Neural progenitor cell (in vitro differentiated cells): ENCODE results near the gene AKAP8L. TPM values are rescaled to one million over a fixed set of nuclear protein-coding genes. Genes with fewer than 3 reads are reported as not detected.
A peak's percentile ranks its signal among the peaks of the same experiment; 100 is the strongest.

Source experiments
- DNase-seq: peaks from one replicate; pipeline ENCODE4 v3.0.0-alpha.2; 2016; ENCODE audit warnings: low spot score
- H2AFZ ChIP-seq: fragments of 200-600 bp; sonication (generic); replicated peaks from 2 replicates; pipeline ENCODE4 v1.6.1; 2016; ENCODE audit warnings: antibody characterized with exemption
- H3F3A ChIP-seq: fragments of 200-600 bp; sonication (generic); 2 replicates; pipeline ENCODE4 v1.6.1; 2016; ENCODE audit warnings: antibody characterized with exemption, low read depth
- H3K27ac ChIP-seq: fragments of 200-600 bp; sonication (generic); 2 replicates; pipeline ENCODE4 v1.5.1; 2016; ENCODE audit warnings: mild to moderate bottlenecking
- H3K27me3 ChIP-seq: fragments of 200-600 bp; sonication (generic); 2 replicates; pipeline ENCODE4 v1.6.1; 2016; ENCODE audit warnings: mild to moderate bottlenecking, moderate library complexity
- H3K36me3 ChIP-seq: fragments of 200-600 bp; sonication (generic); 2 replicates; pipeline ENCODE4 v1.5.1; 2016
- H3K4me1 ChIP-seq: fragments of 200-600 bp; sonication (generic); 2 replicates; pipeline ENCODE4 v1.6.1; 2016; ENCODE audit warnings: mixed run types
- H3K4me2 ChIP-seq: fragments of 200-600 bp; sonication (generic); 2 replicates; pipeline ENCODE4 v1.6.1; 2016
- H3K4me3 ChIP-seq: fragments of 200-600 bp; sonication (generic); 2 replicates; pipeline ENCODE4 v1.5.1; 2016
- H3K79me2 ChIP-seq: fragments of 200-600 bp; sonication (generic); 2 replicates; pipeline ENCODE4 v1.6.1; 2016; ENCODE audit warnings: low read depth
- H3K9ac ChIP-seq: fragments of 200-600 bp; sonication (generic); 2 replicates; pipeline ENCODE4 v1.6.1; 2016
- H3K9me3 ChIP-seq: fragments of 200-600 bp; sonication (generic); 2 replicates; pipeline ENCODE4 v1.5.1; 2016; ENCODE audit warnings: low read depth
- H4K20me1 ChIP-seq: fragments of 200-600 bp; sonication (generic); 2 replicates; pipeline ENCODE4 v1.6.1; 2016; ENCODE audit warnings: low read depth
- H3K27ac Mint-ChIP-seq: 3 replicates; pipeline ENCODE4 v1.8.0; 2021; ENCODE audit warnings: mixed read lengths
- H3K27me3 Mint-ChIP-seq: 2 replicates; pipeline ENCODE4 v1.8.0; 2022; ENCODE audit warnings: low read depth, mild to moderate bottlenecking, inconsistent platforms, moderate library complexity, mixed read lengths; ENCODE audit not compliant: insufficient read depth
- H3K36me3 Mint-ChIP-seq: 3 replicates; pipeline ENCODE4 v1.8.0; 2021; ENCODE audit warnings: mixed read lengths
- H3K4me1 Mint-ChIP-seq: 3 replicates; pipeline ENCODE4 v1.8.0; 2021; ENCODE audit warnings: mixed read lengths
- H3K4me3 Mint-ChIP-seq: 3 replicates; pipeline ENCODE4 v1.8.0; 2021; ENCODE audit warnings: mild to moderate bottlenecking, moderate library complexity, mixed read lengths
- H3K9me3 Mint-ChIP-seq: 3 replicates; pipeline ENCODE4 v1.8.0; 2020; ENCODE audit warnings: mixed read lengths
- CTCF ChIP-seq: fragments of 200-600 bp; sonication (generic); IDR thresholded peaks from 2 replicates; pipeline ENCODE4 v1.5.1; 2017; ENCODE audit warnings: antibody characterized with exemption, mild to moderate bottlenecking
- EZH2 ChIP-seq: fragments of 200-600 bp; sonication (generic); IDR thresholded peaks from 2 replicates; pipeline ENCODE4 v1.6.1; 2017; ENCODE audit warnings: antibody characterized with exemption, mild to moderate bottlenecking, moderate library complexity
- EZH2phosphoT487 ChIP-seq: fragments of 200-600 bp; sonication (generic); IDR thresholded peaks from 2 replicates; pipeline ENCODE4 v1.6.1; 2017; ENCODE audit warnings: antibody characterized with exemption
- total RNA-seq: library from RNA; depleted of rRNA; stranded (reverse); fragments of >200 nt; gene quantifications from 2 replicates; pipeline ENCODE4 v1.2.3, GENCODE V29; 2015; ENCODE audit warnings: low replicate concordance

The AKAP8L gene
- total RNA-seq, 1 donor from 2014 or later, result 131 TPM

- peaks cover 5% of the 10 kb centered on the region for H3K27me3 Mint-ChIP-seq
- Histone ChIP-seq H3F3A (peaks cover 48% of the 10 kb centered on the region), H3K27ac (no peak overlapping the region), H3K4me3 (no peak overlapping the region), H3K27me3 (no peaks in the 10 kb centered on the region), H3K9me3 (no peaks in the 10 kb centered on the region), H3K4me2 (no peak overlapping the region), H4K20me1 (peaks cover 35% of the 10 kb centered on the region), H3K36me3 (peaks cover 3% of the 10 kb centered on the region), H3K4me1 (peaks cover 9% of the 10 kb centered on the region), H3K79me2 (peaks cover 68% of the 10 kb centered on the region), H2AFZ (no peak overlapping the region), H3K9ac (no peak overlapping the region)
- DNase-seq, result no peak
- H3K9me3 Mint-ChIP-seq, result no peaks in the 10 kb centered on the region
- TF ChIP-seq EZH2phosphoT487 (no peak), CTCF (no peak), EZH2 (no peak)
- peaks cover 8% of the 10 kb centered on the region for H3K36me3 Mint-ChIP-seq
- H3K4me1 Mint-ChIP-seq, result peaks cover 28% of the 10 kb centered on the region
- H3K4me3 Mint-ChIP-seq, result peak overlapping the region; percentile 81
- H3K27ac Mint-ChIP-seq, result no peak overlapping the region
Measured at GRCh38 chr19:15381864-15382263, 36.9 kb downstream of the AKAP8L start.

GRCh38 chr19:15381429-15381828 lies 37.4 kb downstream of the AKAP8L start:
- H3K4me2 ChIP-seq, result no peak overlapping the region
- peaks cover 32% of the 10 kb centered on the region for H3K4me1 Mint-ChIP-seq
- H3K27ac ChIP-seq, result peak overlapping the region; percentile 78

GRCh38 chr19:15379999-15380647 lies 38.7 kb downstream of the AKAP8L start:
- Histone ChIP-seq H3F3A (peaks cover 48% of the 10 kb centered on the region), H3K27me3 (no peaks in the 10 kb centered on the region), H3K79me2 (peaks cover 70% of the 10 kb centered on the region), H4K20me1 (peaks cover 52% of the 10 kb centered on the region), H3K4me3 (peak overlapping the region; percentile 95), H3K27ac (peak overlapping the region; percentile 78), H3K4me2 (peak overlapping the region; percentile 73), H3K9ac (no peak overlapping the region), H3K36me3 (peaks cover 3% of the 10 kb centered on the region), H2AFZ (no peak overlapping the region), H3K4me1 (peaks cover 9% of the 10 kb centered on the region), H3K9me3 (no peaks in the 10 kb centered on the region)
- no peak for TF ChIP-seq EZH2
- peak; percentile 28 for TF ChIP-seq CTCF
- Mint-ChIP-seq H3K36me3 (peaks cover 5% of the 10 kb centered on the region), H3K9me3 (no peaks in the 10 kb centered on the region), H3K4me1 (peaks cover 34% of the 10 kb centered on the region), H3K27ac (peak overlapping the region; percentile 23), H3K27me3 (peaks cover 3% of the 10 kb centered on the region), H3K4me3 (peak overlapping the region; percentile 99)
- no peak for DNase-seq

More at GRCh38 chr19:15381429-15381828, 37.4 kb downstream of the AKAP8L start:
- peaks cover 7% of the 10 kb centered on the region for H3K36me3 Mint-ChIP-seq
- TF ChIP-seq CTCF, result no peak
- TF ChIP-seq EZH2phosphoT487, result no peak
- no peak for TF ChIP-seq EZH2
- H3K27ac Mint-ChIP-seq, result no peak overlapping the region
- peaks cover 5% of the 10 kb centered on the region for H3K27me3 Mint-ChIP-seq
- no peak overlapping the region for H3K4me3 ChIP-seq
- H3K79me2 ChIP-seq, result peaks cover 69% of the 10 kb centered on the region
- no peaks in the 10 kb centered on the region for H3K27me3 ChIP-seq
- no peak for DNase-seq
- H2AFZ ChIP-seq, result no peak overlapping the region
- H3K36me3 ChIP-seq, result peaks cover 3% of the 10 kb centered on the region
- peaks cover 48% of the 10 kb centered on the region for H3F3A ChIP-seq
- peak overlapping the region; percentile 81 for H3K4me3 Mint-ChIP-seq
- H3K9ac ChIP-seq, result no peak overlapping the region
- peaks cover 9% of the 10 kb centered on the region for H3K4me1 ChIP-seq
- H3K9me3 ChIP-seq, result no peaks in the 10 kb centered on the region
- H4K20me1 ChIP-seq, result peaks cover 39% of the 10 kb centered on the region
- H3K9me3 Mint-ChIP-seq, result no peaks in the 10 kb centered on the region
